Activated naive CD8-positive, alpha-beta T cell treated with anti-CD3 and anti-CD28 coated beads, Interleukin-2, amount 10 ng/mL, durations not matched to agents 7 days and 5 days (primary cell): ENCODE results near the gene PRDM16. TPM values are rescaled to one million over a fixed set of nuclear protein-coding genes. Genes with fewer than 3 reads are reported as not detected.
"Not testable (repeated sequence)": the region's sequence is repeated elsewhere in the genome, so short reads cannot be mapped to it uniquely, and the experiment has no call there.

Experiments used
- ATAC-seq: fragments of 150-1000 bp; cut with Tn5 transposase; one replicate; pipeline ENCODE4 v1.10.0; 2021; ENCODE audit warnings: low read depth, moderate library complexity
- POLR2A ChIA-PET: fragments of 350-600 bp; sonication (Branson Sonifier 250); formaldehyde crosslinking; loops from one replicate; lab custom pipeline; 2021; ENCODE audit warnings: antibody characterized with exemption; lab: Charles Lee
- DNase-seq: peaks from one replicate; pipeline ENCODE4 v3.0.0; 2021
- H3K27ac Mint-ChIP-seq: one replicate; pipeline ENCODE4 v1.8.0; 2022; ENCODE audit warnings: mild to moderate bottlenecking, mixed read lengths
- H3K27me3 Mint-ChIP-seq: one replicate; pipeline ENCODE4 v1.8.0; 2022; ENCODE audit warnings: mild to moderate bottlenecking, moderate library complexity, mixed read lengths
- H3K36me3 Mint-ChIP-seq: one replicate; pipeline ENCODE4 v1.8.0; 2021; ENCODE audit warnings: mild to moderate bottlenecking, mixed read lengths
- H3K4me1 Mint-ChIP-seq: one replicate; pipeline ENCODE4 v1.8.0; 2021; ENCODE audit warnings: mixed read lengths
- H3K4me3 Mint-ChIP-seq: one replicate; pipeline ENCODE4 v1.8.0; 2022; ENCODE audit warnings: mild to moderate bottlenecking, moderate library complexity, mixed read lengths
- H3K9me3 Mint-ChIP-seq: one replicate; pipeline ENCODE4 v1.8.0; 2021; ENCODE audit warnings: mixed read lengths
- total RNA-seq, 2 experiments: library from RNA; stranded (reverse); gene quantifications; one replicate each; pipeline ENCODE4 v1.2.3, GENCODE V29; 2021

PRDM16 gene
- total RNA-seq, 2 experiments from 2014 or later = not detected

- no peak overlapping the region for H3K4me3 Mint-ChIP-seq
- H3K27me3 Mint-ChIP-seq = no peaks in the 10 kb centered on the region
- ATAC-seq = no peak
- H3K9me3 Mint-ChIP-seq = no peaks in the 10 kb centered on the region
- no peaks in the 10 kb centered on the region for H3K36me3 Mint-ChIP-seq
- H3K27ac Mint-ChIP-seq = no peak overlapping the region
- POLR2A ChIA-PET = no interaction called here
- no peaks in the 10 kb centered on the region for H3K4me1 Mint-ChIP-seq
- DNase-seq = no peak
Observed at GRCh38 chr1:3284691-3285090, 215.7 kb downstream of the PRDM16 start.

- ATAC-seq (no peak), DNase-seq (no peak)
- POLR2A ChIA-PET = no interaction called here
- Mint-ChIP-seq H3K27me3 (no peaks in the 10 kb centered on the region), H3K36me3 (no peaks in the 10 kb centered on the region), H3K4me3 (no peak overlapping the region), H3K27ac (no peak overlapping the region), H3K4me1 (no peaks in the 10 kb centered on the region), H3K9me3 (no peaks in the 10 kb centered on the region)
Observed at GRCh38 chr1:3285106-3285740, 216.2 kb downstream of the PRDM16 start.

- not testable (repeated sequence) for H3K9me3 Mint-ChIP-seq, H3K4me3 Mint-ChIP-seq, H3K4me1 Mint-ChIP-seq
Observed at GRCh38 chr1:3287095-3287494, 218.1 kb downstream of the PRDM16 start.

GRCh38 chr1:3287656-3288160 lies 218.7 kb downstream of the PRDM16 start:
- DNase-seq (no peak), ATAC-seq (no peak)
- no peak overlapping the region for H3K4me3 Mint-ChIP-seq
- no peaks in the 10 kb centered on the region for H3K27me3 Mint-ChIP-seq
- no peaks in the 10 kb centered on the region for H3K9me3 Mint-ChIP-seq
- POLR2A ChIA-PET = no interaction called here
- no peaks in the 10 kb centered on the region for H3K36me3 Mint-ChIP-seq
- H3K4me1 Mint-ChIP-seq = no peaks in the 10 kb centered on the region
- no peak overlapping the region for H3K27ac Mint-ChIP-seq

More at GRCh38 chr1:3287095-3287494, 218.1 kb downstream of the PRDM16 start:
- DNase-seq, H3K27me3 Mint-ChIP-seq, POLR2A ChIA-PET, H3K27ac Mint-ChIP-seq, ATAC-seq, H3K36me3 Mint-ChIP-seq: not testable (repeated sequence)

GRCh38 chr1:3289502-3289901 lies 220.5 kb downstream of the PRDM16 start:
- POLR2A ChIA-PET = no interaction called here
- Mint-ChIP-seq H3K4me1 (no peaks in the 10 kb centered on the region), H3K36me3 (no peaks in the 10 kb centered on the region), H3K27me3 (no peaks in the 10 kb centered on the region), H3K4me3 (no peak overlapping the region), H3K27ac (no peak overlapping the region), H3K9me3 (no peaks in the 10 kb centered on the region)
- DNase-seq = no peak
- ATAC-seq = no peak

GRCh38 chr1:3290438-3290837 lies 221.4 kb downstream of the PRDM16 start:
- Mint-ChIP-seq H3K4me1 (no peaks in the 10 kb centered on the region), H3K9me3 (no peaks in the 10 kb centered on the region), H3K36me3 (no peaks in the 10 kb centered on the region), H3K27me3 (no peaks in the 10 kb centered on the region), H3K4me3 (no peak overlapping the region), H3K27ac (no peak overlapping the region)
- ATAC-seq = no peak
- POLR2A ChIA-PET = no interaction called here
- DNase-seq = no peak

- DNase-seq (no peak), ATAC-seq (no peak)
- Mint-ChIP-seq H3K4me3 (no peak overlapping the region), H3K9me3 (no peaks in the 10 kb centered on the region), H3K4me1 (no peaks in the 10 kb centered on the region), H3K27ac (no peak overlapping the region), H3K27me3 (no peaks in the 10 kb centered on the region), H3K36me3 (no peaks in the 10 kb centered on the region)
- POLR2A ChIA-PET = no interaction called here
Observed at GRCh38 chr1:3290915-3291314, 221.9 kb downstream of the PRDM16 start.

GRCh38 chr1:3292051-3292722 lies 223.2 kb downstream of the PRDM16 start:
- no peak for ATAC-seq

GRCh38 chr1:3292868-3293562 lies 224.0 kb downstream of the PRDM16 start:
- no peaks in the 10 kb centered on the region for H3K36me3 Mint-ChIP-seq
- no peak overlapping the region for H3K27ac Mint-ChIP-seq
- DNase-seq (no peak), ATAC-seq (no peak)
- H3K4me1 Mint-ChIP-seq = no peaks in the 10 kb centered on the region
- no peak overlapping the region for H3K4me3 Mint-ChIP-seq
- POLR2A ChIA-PET = no interaction called here
- H3K27me3 Mint-ChIP-seq = no peaks in the 10 kb centered on the region
- H3K9me3 Mint-ChIP-seq = no peaks in the 10 kb centered on the region

More at GRCh38 chr1:3292051-3292722, 223.2 kb downstream of the PRDM16 start:
- DNase-seq = no peak
- Mint-ChIP-seq H3K4me3 (no peak overlapping the region), H3K4me1 (no peaks in the 10 kb centered on the region), H3K36me3 (no peaks in the 10 kb centered on the region), H3K27me3 (no peaks in the 10 kb centered on the region), H3K27ac (no peak overlapping the region), H3K9me3 (no peaks in the 10 kb centered on the region)
- POLR2A ChIA-PET = no interaction called here

- POLR2A ChIA-PET = no interaction called here
- ATAC-seq = no peak
Observed at GRCh38 chr1:3293563-3294080, 224.6 kb downstream of the PRDM16 start.

GRCh38 chr1:3294450-3294849 lies 225.4 kb downstream of the PRDM16 start:
- Mint-ChIP-seq H3K36me3 (no peaks in the 10 kb centered on the region), H3K4me1 (no peaks in the 10 kb centered on the region), H3K9me3 (no peaks in the 10 kb centered on the region), H3K4me3 (no peak overlapping the region), H3K27me3 (no peaks in the 10 kb centered on the region), H3K27ac (no peak overlapping the region)
- no peak for DNase-seq
- POLR2A ChIA-PET = no interaction called here
- ATAC-seq = no peak

More at GRCh38 chr1:3293563-3294080, 224.6 kb downstream of the PRDM16 start:
- no peak for DNase-seq
- Mint-ChIP-seq H3K27ac (no peak overlapping the region), H3K4me3 (no peak overlapping the region), H3K36me3 (no peaks in the 10 kb centered on the region), H3K9me3 (no peaks in the 10 kb centered on the region), H3K4me1 (no peaks in the 10 kb centered on the region), H3K27me3 (no peaks in the 10 kb centered on the region)

GRCh38 chr1:3295846-3296245 lies 226.8 kb downstream of the PRDM16 start:
- ATAC-seq = no peak
- Mint-ChIP-seq H3K27me3 (no peaks in the 10 kb centered on the region), H3K4me3 (no peak overlapping the region), H3K4me1 (no peaks in the 10 kb centered on the region), H3K9me3 (no peaks in the 10 kb centered on the region), H3K36me3 (no peaks in the 10 kb centered on the region), H3K27ac (no peak overlapping the region)
- POLR2A ChIA-PET = no interaction called here
- DNase-seq = no peak

GRCh38 chr1:3296326-3296725 lies 227.3 kb downstream of the PRDM16 start:
- Mint-ChIP-seq H3K36me3 (no peaks in the 10 kb centered on the region), H3K27ac (no peak overlapping the region), H3K27me3 (no peaks in the 10 kb centered on the region), H3K4me3 (no peak overlapping the region), H3K4me1 (no peaks in the 10 kb centered on the region), H3K9me3 (no peaks in the 10 kb centered on the region)
- DNase-seq = no peak
- POLR2A ChIA-PET = no interaction called here
- ATAC-seq = no peak
